Activated effector memory CD4-positive, alpha-beta T cell treated with Interleukin-2 at 50 U/mL for 16 hours (primary cell): ENCODE results near the gene NLRP11.
"Not testable (repeated sequence)": the region's sequence is repeated elsewhere in the genome, so short reads cannot be mapped to it uniquely, and the experiment has no call there.

Experiments used
- DNase-seq: peaks from one replicate; pipeline ENCODE4 v3.0.0-alpha.2; 2020

NLRP11 gene

DNA sequence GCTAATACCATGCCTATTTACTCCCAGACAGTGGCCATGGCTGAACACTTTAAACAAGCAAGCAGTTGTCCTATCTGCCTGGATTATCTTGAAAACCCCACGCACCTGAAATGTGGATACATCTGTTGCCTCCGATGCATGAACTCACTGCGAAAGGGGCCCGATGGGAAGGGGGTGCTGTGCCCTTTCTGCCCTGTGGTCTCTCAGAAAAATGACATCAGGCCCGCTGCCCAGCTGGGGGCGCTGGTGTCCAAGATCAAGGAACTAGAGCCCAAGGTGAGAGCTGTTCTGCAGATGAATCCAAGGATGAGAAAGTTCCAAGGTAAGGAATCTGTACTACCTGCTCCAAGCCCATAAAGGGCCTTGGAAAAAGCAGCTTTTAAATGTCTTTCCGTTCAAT lies 54.3 kb downstream of the NLRP11 start:
- DNase-seq, result no peak

DNA sequence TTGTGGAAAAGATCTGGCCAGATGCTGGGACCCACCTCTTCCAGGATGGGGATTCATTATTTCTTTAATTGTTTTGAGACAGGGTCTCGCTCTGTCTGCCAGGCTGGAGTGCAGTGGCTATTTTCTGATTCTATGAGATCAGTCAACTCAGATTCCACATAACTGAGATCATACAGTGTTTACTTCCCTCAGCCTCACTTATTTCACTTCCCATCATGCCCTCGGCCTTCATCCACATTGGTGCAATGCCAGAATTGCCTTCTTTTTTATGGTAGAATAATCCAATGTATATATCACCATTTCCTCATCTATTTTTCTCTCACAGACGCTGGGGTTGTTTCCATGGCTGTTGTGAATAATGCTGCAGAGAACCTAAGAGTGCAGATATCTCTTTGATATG lies 62.2 kb downstream of the NLRP11 start:
- DNase-seq, result not testable (repeated sequence)

DNA sequence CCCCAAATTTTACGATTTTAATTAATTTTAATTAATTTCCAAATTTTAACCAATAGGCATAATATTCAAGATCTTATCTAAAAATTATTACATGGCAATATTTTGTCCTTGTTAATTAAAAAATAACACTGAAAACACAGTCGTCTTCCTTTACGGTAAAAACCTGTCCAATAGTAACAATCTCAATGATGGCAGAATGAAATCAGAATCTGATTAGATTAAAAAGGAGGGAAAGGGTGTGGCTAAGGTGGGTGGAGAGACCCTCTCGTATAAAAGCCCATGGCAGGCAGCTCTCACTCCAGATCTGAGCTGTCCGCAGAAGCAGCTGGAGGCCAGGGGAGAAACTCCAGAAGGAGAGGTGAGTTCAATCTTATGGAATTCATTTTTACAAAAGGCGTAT lies 63.0 kb downstream of the NLRP11 start, which contains the start of gene RFPL4AL1:
RFPL4AL1 (plus strand) TSS at position 301 of the 400 bp plus-strand sequence. CDS start 2,687 bp downstream, outside the sequence.
- DNase-seq, result not testable (repeated sequence)

DNA sequence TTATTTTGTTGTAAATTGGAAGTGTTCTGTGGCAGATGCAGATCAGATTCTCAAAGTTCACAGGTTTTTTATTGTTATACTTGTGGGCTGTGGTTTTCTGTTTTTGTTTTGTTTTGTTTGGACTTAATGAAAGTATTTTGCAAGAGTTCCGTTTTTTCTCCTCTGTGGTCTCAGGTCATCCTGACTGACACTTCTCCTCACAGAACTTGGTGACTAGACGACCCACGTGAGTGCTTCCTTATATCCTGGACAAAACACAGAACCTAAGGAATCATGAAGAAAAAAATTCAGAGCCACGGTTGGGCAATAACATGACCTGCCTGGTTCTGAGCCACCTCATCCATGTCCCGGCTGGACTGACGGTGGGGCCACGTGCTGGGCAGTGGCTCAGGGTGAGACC lies 65.3 kb downstream of the NLRP11 start:
- DNase-seq, result no peak

DNA sequence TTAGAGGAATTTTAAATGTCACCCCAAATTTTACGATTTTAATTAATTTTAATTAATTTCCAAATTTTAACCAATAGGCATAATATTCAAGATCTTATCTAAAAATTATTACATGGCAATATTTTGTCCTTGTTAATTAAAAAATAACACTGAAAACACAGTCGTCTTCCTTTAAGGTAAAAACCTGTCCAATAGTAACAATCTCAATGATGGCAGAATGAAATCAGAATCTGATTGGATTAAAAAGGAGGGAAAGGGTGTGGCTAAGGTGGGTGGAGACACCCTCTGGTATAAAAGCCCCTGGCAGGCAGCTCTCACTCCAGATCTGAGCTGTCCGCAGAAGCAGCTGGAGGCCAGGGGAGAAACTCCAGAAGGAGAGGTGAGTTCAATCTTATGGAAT lies 73.0 kb downstream of the NLRP11 start, which contains the start of gene RFPL4A:
RFPL4A (plus strand) TSS at position 301 of the 400 bp plus-strand sequence. CDS start 2,704 bp downstream, outside the sequence.
- not testable (repeated sequence) for DNase-seq

DNA sequence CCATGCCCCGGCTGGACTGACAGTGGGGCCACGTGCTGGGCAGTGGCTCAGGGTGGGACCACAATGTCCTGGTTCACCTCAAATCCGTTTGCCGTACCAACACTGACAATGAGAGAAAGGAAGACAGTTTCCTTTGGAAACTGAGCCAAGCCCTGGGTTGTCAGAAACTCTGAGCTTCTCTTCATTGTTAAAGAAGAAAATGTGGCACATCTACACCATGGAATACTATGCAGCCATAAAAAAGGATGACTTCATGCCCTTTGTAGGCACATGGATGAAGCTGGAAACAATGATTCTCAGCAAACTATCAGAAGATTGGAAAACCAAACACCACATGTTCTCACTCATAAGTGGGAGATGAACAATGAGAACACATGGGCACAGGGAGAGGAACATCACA lies 75.0 kb downstream of the NLRP11 start:
- not testable (repeated sequence) for DNase-seq

DNA sequence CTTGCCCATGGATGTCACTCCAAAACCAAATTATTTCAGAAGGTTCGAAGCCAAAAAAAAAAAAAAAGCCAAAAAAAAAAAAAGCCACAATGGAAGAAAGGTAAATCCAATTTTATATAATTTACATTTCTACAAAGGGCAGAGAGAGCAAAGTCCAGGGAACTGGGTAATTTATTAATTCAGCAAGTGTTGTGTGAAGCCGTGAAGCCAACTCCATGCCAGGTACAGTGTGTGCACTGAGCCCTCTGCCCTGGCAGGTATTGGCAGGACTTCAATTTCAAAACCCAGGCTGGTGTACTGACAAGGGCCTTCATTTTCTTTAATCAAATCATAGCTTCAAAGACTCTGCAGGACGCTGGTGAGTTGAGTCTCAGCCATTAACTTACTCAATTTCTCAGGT lies 78.4 kb downstream of the NLRP11 start:
- DNase-seq, result no peak

DNA sequence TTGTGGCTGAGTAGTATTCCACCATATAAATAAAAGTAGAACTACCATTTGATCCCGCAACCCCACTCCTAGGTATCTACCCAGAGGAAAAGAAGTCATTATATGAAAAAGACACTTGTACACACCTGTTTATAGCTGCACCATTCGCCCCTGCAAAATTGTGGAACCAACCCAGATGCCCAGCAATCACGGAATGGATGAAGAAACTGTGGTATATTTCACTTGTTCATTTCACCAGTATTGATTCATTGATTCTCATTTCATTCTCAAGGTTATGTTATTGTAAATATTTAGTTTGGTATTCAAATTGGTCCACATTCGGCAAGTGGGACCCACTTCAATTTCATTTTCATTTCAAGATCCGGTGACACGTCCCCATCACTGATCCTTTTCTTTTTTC lies 81.1 kb downstream of the NLRP11 start:
- no peak for DNase-seq

DNA sequence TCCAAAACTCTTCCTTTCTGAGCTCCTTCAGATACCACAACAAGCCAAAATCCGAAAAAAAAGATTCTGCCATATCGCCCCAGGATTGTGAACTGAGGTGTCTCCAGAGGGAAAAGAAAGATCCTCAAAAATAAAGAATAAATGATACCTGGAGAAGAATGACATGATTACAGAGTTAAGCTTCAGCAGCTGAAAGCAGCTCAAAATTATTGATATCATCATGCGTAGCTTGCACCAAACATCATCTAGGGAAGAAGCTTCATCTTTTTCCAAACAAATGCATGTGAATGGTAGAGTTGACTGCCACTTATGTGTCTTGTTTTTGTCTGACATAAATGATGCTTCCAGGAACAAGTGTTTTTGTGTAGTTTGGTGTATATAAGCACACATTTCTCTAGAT lies 93.5 kb downstream of the NLRP11 start, which contains the start of gene NLRP9:
NLRP9 (minus strand) TSS at position 101 of the 400 bp plus-strand sequence; CDS start at position 73, 28 bp downstream.
- DNase-seq, result no peak
